GM19455 (cell line): Measurements from ENCODE around the gene BCORL1.
A peak's percentile ranks its signal among the peaks of the same experiment; 100 is the strongest.

Experiments used
- ATAC-seq: cut with Tn5 transposase; IDR thresholded peaks from one replicate; pipeline ENCODE4 v1.9.1; 2021; ENCODE audit not compliant: unreplicated experiment

BCORL1 gene

GRCh38 chrX:130055899-130056298 is 73.5 kb downstream of the BCORL1 start:
- no peak for ATAC-seq

GRCh38 chrX:130057209-130057608 is 74.8 kb downstream of the BCORL1 start:
- ATAC-seq = no peak

- no peak for ATAC-seq
Measured at GRCh38 chrX:130058652-130059051, 76.2 kb downstream of the BCORL1 start.

- peak; percentile 87 for ATAC-seq
Measured at GRCh38 chrX:130060122-130061069, 78.0 kb downstream of the BCORL1 start.

GRCh38 chrX:130066975-130067615 is 84.7 kb downstream of the BCORL1 start:
- no peak for ATAC-seq

GRCh38 chrX:130071611-130072344 is 89.3 kb downstream of the BCORL1 start:
- ATAC-seq = no peak

- no peak for ATAC-seq
Measured at GRCh38 chrX:130072345-130072740, 89.9 kb downstream of the BCORL1 start.

GRCh38 chrX:130075777-130076176 is 93.3 kb downstream of the BCORL1 start:
- no peak for ATAC-seq

- ATAC-seq = no peak
Measured at GRCh38 chrX:130079824-130080406, 97.5 kb downstream of the BCORL1 start.

- no peak for ATAC-seq
Measured at GRCh38 chrX:130080791-130081367, 98.4 kb downstream of the BCORL1 start.

- no peak for ATAC-seq
Measured at GRCh38 chrX:130081421-130082045, 99.1 kb downstream of the BCORL1 start.

GRCh38 chrX:130082244-130083106 is 100.0 kb downstream of the BCORL1 start:
- ATAC-seq = peak; percentile 63

- ATAC-seq = no peak
Measured at GRCh38 chrX:130083107-130083490, 100.7 kb downstream of the BCORL1 start.

GRCh38 chrX:130083656-130084382 is 101.4 kb downstream of the BCORL1 start:
- ATAC-seq = peak; percentile 34

GRCh38 chrX:130084631-130085237 is 102.3 kb downstream of the BCORL1 start:
- peak; percentile 34 for ATAC-seq

GRCh38 chrX:130085551-130086446 is 103.4 kb downstream of the BCORL1 start:
- no peak for ATAC-seq
